Prostate gland (tissue), 2 donors: Measurements from ENCODE around the gene POMP. TPM values are rescaled to one million over a fixed set of nuclear protein-coding genes. Genes with fewer than 3 reads are reported as not detected.
"Not testable (repeated sequence)": the region's sequence is repeated elsewhere in the genome, so short reads cannot be mapped to it uniquely, and the experiment has no call there.

ENCODE experiments used
- DNase-seq: peaks from one replicate; pipeline ENCODE4 v3.0.0-alpha.2; 2019; ENCODE audit warnings: low spot score
- H3K27ac ChIP-seq, 2 donors: fragments of 200-600 bp; sonication (generic); 2 replicates each; pipeline ENCODE4 v1.5.1; 2017 to 2019
- H3K27me3 ChIP-seq: fragments of 200-600 bp; sonication (generic); replicated peaks from 2 replicates; pipeline ENCODE4 v1.5.1; 2019; ENCODE audit not compliant: insufficient read depth
- H3K36me3 ChIP-seq, 2 donors: fragments of 200-600 bp; sonication (generic); 1 replicate in 1 of 2; 2 replicates in 1 of 2; pipeline versions ENCODE4 v1.5.1 to v1.8.1; 2017 to 2019
- H3K4me1 ChIP-seq: fragments of 200-600 bp; sonication (generic); replicated peaks from 2 replicates; pipeline ENCODE4 v1.5.1; 2019
- H3K4me3 ChIP-seq, 2 donors: fragments of 200-600 bp; sonication (generic); 2 replicates each; pipeline ENCODE4 v1.5.1; 2017 to 2019
- H3K9me3 ChIP-seq: fragments of 200-600 bp; sonication (generic); 2 replicates; pipeline ENCODE4 v1.5.1; 2017
- CTCF ChIP-seq, 4 experiments: fragments of 200-600 bp in 2 of 4; fragments of 450-650 bp in 2 of 4; sonication (generic) in 2 of 4; IDR thresholded peaks; 1 replicate in 3 of 4; 2 replicates in 1 of 4; pipeline ENCODE4 v1.5.1; 2016 to 2019; ENCODE audit warnings: antibody characterized with exemption in 4 of 4, mild to moderate bottlenecking in 2 of 4, moderate library complexity in 2 of 4
- POLR2A ChIP-seq: fragments of 450-650 bp; IDR thresholded peaks from one replicate; pipeline ENCODE4 v1.6.1; 2016; ENCODE audit warnings: antibody characterized with exemption, mild to moderate bottlenecking
- POLR2AphosphoS5 ChIP-seq: sonication (generic); formaldehyde crosslinking; IDR thresholded peaks from one replicate; pipeline ENCODE4 v1.6.1; 2017; ENCODE audit warnings: antibody characterized with exemption
- WGBS: methylation state at CpG from one replicate; pipeline ENCODE4 v1.1.5; 2018; 5-methylcytosine and 5-hydroxymethylcytosine counted together
- intact Hi-C: fragments of 100-400 bp; cut with DNase I; formaldehyde crosslinking; loops from one replicate; pipeline ENCODE4 v1.14.2; 2022
- total RNA-seq, 2 donors: library from RNA; depleted of rRNA; stranded (reverse); fragments of >200 nt; gene quantifications; one replicate each; pipeline ENCODE4 v1.1.0, GENCODE V29; 2016

The POMP gene
- total RNA-seq, 2 donors from 2014 or later = 26.3 to 35.9 TPM

GRCh38 chr13:28685114-28685513 is 26.2 kb downstream of the POMP start:
- intact Hi-C loops = loop anchor here (10.0 kb wide), 1 partner anchor 110 kb away; no protein-coding TSS in a partner anchor
- no peaks in the 10 kb centered on the region for H3K36me3 ChIP-seq
- no peak overlapping the region for H3K4me3 ChIP-seq
- H3K27me3 ChIP-seq = no peaks in the 10 kb centered on the region
- no peak for TF ChIP-seq POLR2A
- TF ChIP-seq POLR2AphosphoS5 = no peak
- no peak for TF ChIP-seq CTCF (IDR thresholded peaks at IDR 0.05)
- no peak for DNase-seq
- H3K9me3 ChIP-seq = no peaks in the 10 kb centered on the region
- WGBS = 94% methylated on average over 12 of the region's 12 CpGs
- no peak overlapping the region for H3K27ac ChIP-seq
- no peaks in the 10 kb centered on the region for H3K4me1 ChIP-seq

- no peak for TF ChIP-seq POLR2AphosphoS5
- no peak for TF ChIP-seq POLR2A
- TF ChIP-seq CTCF (IDR thresholded peaks at IDR 0.05) = no peak
- intact Hi-C loops = loop anchor here (10.0 kb wide), 1 partner anchor 109 kb away; no protein-coding TSS in a partner anchor
- Histone ChIP-seq H3K9me3 (no peaks in the 10 kb centered on the region), H3K27ac (no peak overlapping the region), H3K4me3 (no peak overlapping the region), H3K27me3 (no peaks in the 10 kb centered on the region), H3K4me1 (no peaks in the 10 kb centered on the region), H3K36me3 (no peaks in the 10 kb centered on the region)
- no peak for DNase-seq
- whole genome bisulfite sequencing = 70% methylated on average over 3 of the region's 3 CpGs
Observed at GRCh38 chr13:28685892-28686291, 27.0 kb downstream of the POMP start.

GRCh38 chr13:28693605-28694491 is 34.9 kb downstream of the POMP start:
- WGBS = 20% methylated on average over 11 of the region's 11 CpGs
- H3K9me3 ChIP-seq, H3K27ac ChIP-seq, H3K27me3 ChIP-seq, H3K4me3 ChIP-seq, DNase-seq, H3K4me1 ChIP-seq, intact Hi-C loops, H3K36me3 ChIP-seq: not testable (repeated sequence)

GRCh38 chr13:28697441-28697840 is 38.5 kb downstream of the POMP start:
- H3K9me3 ChIP-seq = no peaks in the 10 kb centered on the region
- no peaks in the 10 kb centered on the region for H3K36me3 ChIP-seq
- H3K27me3 ChIP-seq = no peaks in the 10 kb centered on the region
- 81% methylated on average over 1 of the region's 1 CpG for WGBS
- no peak overlapping the region for H3K4me3 ChIP-seq
- TF ChIP-seq POLR2AphosphoS5 (no peak), POLR2A (no peak), CTCF (IDR thresholded peaks at IDR 0.05) (no peak)
- intact Hi-C loops = no loop called here
- DNase-seq = no peak
- no peak overlapping the region for H3K27ac ChIP-seq
- H3K4me1 ChIP-seq = no peaks in the 10 kb centered on the region

GRCh38 chr13:28699246-28699645 is 40.3 kb downstream of the POMP start:
- WGBS = 93% methylated on average over 1 of the region's 1 CpG
- H3K4me3 ChIP-seq = no peak overlapping the region
- H3K9me3 ChIP-seq = no peaks in the 10 kb centered on the region
- DNase-seq = no peak
- TF ChIP-seq POLR2AphosphoS5 = no peak
- no peak for TF ChIP-seq CTCF (IDR thresholded peaks at IDR 0.05)
- TF ChIP-seq POLR2A = no peak
- intact Hi-C loops = no loop called here
- no peaks in the 10 kb centered on the region for H3K27me3 ChIP-seq
- no peaks in the 10 kb centered on the region for H3K4me1 ChIP-seq
- no peaks in the 10 kb centered on the region for H3K36me3 ChIP-seq
- no peak overlapping the region for H3K27ac ChIP-seq
